Stimulated activated naive CD8-positive, alpha-beta T cell treated with anti-CD3 and anti-CD28 coated beads, Interleukin-15, amount 100 ng/mL, for 72 hours (primary cell): ENCODE measurements around the gene MMS22L.

Experiments
- ATAC-seq: fragments of 150-1000 bp; cut with Tn5 transposase; 2 replicates; pipeline ENCODE4 v1.10.0; 2021; ENCODE audit warnings: mild to moderate bottlenecking, moderate library complexity
- DNase-seq, 2 donors: peaks; one replicate each; pipeline ENCODE4 v3.0.0; 2021 to 2022
- H3K27ac Mint-ChIP-seq, 2 donors: one replicate each; pipeline ENCODE4 v1.8.0; 2022; ENCODE audit warnings: mild to moderate bottlenecking in 2 of 2, mixed read lengths in 2 of 2, moderate library complexity in 2 of 2
- H3K27me3 Mint-ChIP-seq: one replicate; pipeline ENCODE4 v1.8.0; 2022; ENCODE audit warnings: mixed read lengths
- H3K4me1 Mint-ChIP-seq: one replicate; pipeline ENCODE4 v1.8.0; 2022; ENCODE audit warnings: mild to moderate bottlenecking, mixed read lengths
- H3K4me3 Mint-ChIP-seq, 2 donors: one replicate each; pipeline ENCODE4 v1.8.0; 2022; ENCODE audit warnings: mild to moderate bottlenecking in 2 of 2, mixed read lengths in 2 of 2, moderate library complexity in 1 of 2
- H3K9me3 Mint-ChIP-seq, 2 donors: one replicate each; pipeline ENCODE4 v1.8.0; 2022; ENCODE audit warnings: mixed read lengths in 2 of 2

Gene MMS22L

GRCh38 chr6:97282726-97283617 is at the start of gene MMS22L:
MMS22L (minus strand) TSS chr6:97283216; CDS start chr6:97282477, 739 bp downstream.
- peaks cover 6% of the 10 kb centered on the region for H3K4me1 Mint-ChIP-seq
- peak; percentile 88 to 94 for DNase-seq
- ATAC-seq, result peak; percentile 95
- H3K4me3 Mint-ChIP-seq, result peak within 1 kb of the TSS; percentile 92 to 98
- no peaks in the 10 kb centered on the region for H3K9me3 Mint-ChIP-seq
- H3K27ac Mint-ChIP-seq, result peak within 1 kb of the TSS; percentile 93 to 95
- no peaks in the 10 kb centered on the region for H3K27me3 Mint-ChIP-seq

GRCh38 chr6:97322811-97323210 is 39.8 kb upstream of the MMS22L start:
- no peak overlapping the region for H3K27ac Mint-ChIP-seq
- no peaks in the 10 kb centered on the region for H3K4me1 Mint-ChIP-seq
- H3K4me3 Mint-ChIP-seq, result no peak overlapping the region
- H3K27me3 Mint-ChIP-seq, result no peaks in the 10 kb centered on the region
- ATAC-seq (no peak), DNase-seq (no peak)
- no peaks in the 10 kb centered on the region for H3K9me3 Mint-ChIP-seq

GRCh38 chr6:97322226-97322625 is 39.2 kb upstream of the MMS22L start:
- no peak overlapping the region for H3K4me3 Mint-ChIP-seq
- no peak overlapping the region for H3K27ac Mint-ChIP-seq
- no peaks in the 10 kb centered on the region for H3K27me3 Mint-ChIP-seq
- ATAC-seq (no peak), DNase-seq (no peak)
- no peaks in the 10 kb centered on the region for H3K4me1 Mint-ChIP-seq
- no peaks in the 10 kb centered on the region for H3K9me3 Mint-ChIP-seq

GRCh38 chr6:97316978-97317377 is 34.0 kb upstream of the MMS22L start:
- DNase-seq (no peak), ATAC-seq (no peak)
- H3K27me3 Mint-ChIP-seq, result no peaks in the 10 kb centered on the region
- no peaks in the 10 kb centered on the region for H3K4me1 Mint-ChIP-seq
- H3K9me3 Mint-ChIP-seq, result no peaks in the 10 kb centered on the region
- H3K4me3 Mint-ChIP-seq, result no peak overlapping the region
- no peak overlapping the region for H3K27ac Mint-ChIP-seq

- H3K4me1 Mint-ChIP-seq, result no peaks in the 10 kb centered on the region
- no peak overlapping the region for H3K4me3 Mint-ChIP-seq
- no peaks in the 10 kb centered on the region for H3K27me3 Mint-ChIP-seq
- no peaks in the 10 kb centered on the region for H3K9me3 Mint-ChIP-seq
- H3K27ac Mint-ChIP-seq, result no peak overlapping the region
- ATAC-seq (no peak), DNase-seq (no peak)
These were observed 29.2 kb upstream of the MMS22L start for GRCh38 chr6:97312241-97312640.

GRCh38 chr6:97306544-97307320 is 23.7 kb upstream of the MMS22L start:
- H3K4me3 Mint-ChIP-seq, result no peak overlapping the region
- H3K4me1 Mint-ChIP-seq, result no peaks in the 10 kb centered on the region
- no peak for ATAC-seq
- DNase-seq, result no peak
- H3K27ac Mint-ChIP-seq, result no peak overlapping the region
- peaks cover 10% of the 10 kb centered on the region for H3K27me3 Mint-ChIP-seq
- no peaks in the 10 kb centered on the region for H3K9me3 Mint-ChIP-seq

- Mint-ChIP-seq H3K4me1 (no peaks in the 10 kb centered on the region), H3K27ac (no peak overlapping the region), H3K27me3 (peaks cover 10% of the 10 kb centered on the region), H3K9me3 (no peaks in the 10 kb centered on the region), H3K4me3 (no peak overlapping the region)
- DNase-seq (no peak), ATAC-seq (no peak)
These were observed 22.5 kb upstream of the MMS22L start for GRCh38 chr6:97305414-97306066.

GRCh38 chr6:97304701-97305100 is 21.7 kb upstream of the MMS22L start:
- DNase-seq (no peak), ATAC-seq (no peak)
- H3K4me3 Mint-ChIP-seq, result no peak overlapping the region
- no peak overlapping the region for H3K27ac Mint-ChIP-seq
- H3K9me3 Mint-ChIP-seq, result no peaks in the 10 kb centered on the region
- peaks cover 13% of the 10 kb centered on the region for H3K27me3 Mint-ChIP-seq
- no peaks in the 10 kb centered on the region for H3K4me1 Mint-ChIP-seq

GRCh38 chr6:97294451-97294850 is 11.4 kb upstream of the MMS22L start:
- no peak for DNase-seq
- peaks cover 6 to 10% of the 10 kb centered on the region in 2 donors for H3K9me3 Mint-ChIP-seq

GRCh38 chr6:97293198-97293696 is 10.2 kb upstream of the MMS22L start:
- Mint-ChIP-seq H3K9me3 (peaks cover 6 to 10% of the 10 kb centered on the region in 2 donors), H3K4me1 (peaks cover 6% of the 10 kb centered on the region), H3K4me3 (no peak overlapping the region), H3K27ac (no peak overlapping the region), H3K27me3 (peaks cover 28% of the 10 kb centered on the region)
- no peak for ATAC-seq
- DNase-seq, result no peak

More at GRCh38 chr6:97294451-97294850, 11.4 kb upstream of the MMS22L start:
- Mint-ChIP-seq H3K4me1 (peaks cover 6% of the 10 kb centered on the region), H3K27me3 (peaks cover 40% of the 10 kb centered on the region), H3K4me3 (no peak overlapping the region), H3K27ac (no peak overlapping the region)
- ATAC-seq, result no peak

GRCh38 chr6:97292671-97293070 is 9.7 kb upstream of the MMS22L start:
- Mint-ChIP-seq H3K27me3 (peaks cover 28% of the 10 kb centered on the region), H3K4me1 (peaks cover 6% of the 10 kb centered on the region), H3K27ac (no peak overlapping the region), H3K9me3 (peaks cover 3 to 8% of the 10 kb centered on the region in 2 donors), H3K4me3 (no peak overlapping the region)
- no peak for ATAC-seq
- DNase-seq, result no peak

GRCh38 chr6:97291896-97292295 is 8.9 kb upstream of the MMS22L start:
- ATAC-seq, result no peak
- H3K9me3 Mint-ChIP-seq, result peaks cover 0 to 4% of the 10 kb centered on the region in 2 donors
- no peak for DNase-seq
- no peak overlapping the region for H3K4me3 Mint-ChIP-seq
- H3K27ac Mint-ChIP-seq, result no peak overlapping the region
- peaks cover 6% of the 10 kb centered on the region for H3K4me1 Mint-ChIP-seq
- H3K27me3 Mint-ChIP-seq, result peaks cover 28% of the 10 kb centered on the region

GRCh38 chr6:97289332-97289731 is 6.3 kb upstream of the MMS22L start:
- no peak for ATAC-seq
- DNase-seq, result no peak
- H3K27me3 Mint-ChIP-seq, result peaks cover 21% of the 10 kb centered on the region
- no peaks in the 10 kb centered on the region for H3K9me3 Mint-ChIP-seq
- no peak overlapping the region for H3K4me3 Mint-ChIP-seq
- H3K4me1 Mint-ChIP-seq, result peaks cover 2% of the 10 kb centered on the region
- H3K27ac Mint-ChIP-seq, result no peak overlapping the region

- ATAC-seq, result no peak
- DNase-seq, result no peak
- H3K4me1 Mint-ChIP-seq, result no peaks in the 10 kb centered on the region
- H3K27ac Mint-ChIP-seq, result no peak overlapping the region
- no peak overlapping the region for H3K4me3 Mint-ChIP-seq
- peaks cover 12% of the 10 kb centered on the region for H3K27me3 Mint-ChIP-seq
- no peaks in the 10 kb centered on the region for H3K9me3 Mint-ChIP-seq
These were observed 5.2 kb upstream of the MMS22L start for GRCh38 chr6:97288188-97288587.

GRCh38 chr6:97282238-97282725 is 734 bp downstream of the MMS22L start:
- ATAC-seq (no peak), DNase-seq (no peak)
- H3K4me3 Mint-ChIP-seq, result peak overlapping the region; percentile 92 to 98
- no peaks in the 10 kb centered on the region for H3K27me3 Mint-ChIP-seq
- H3K27ac Mint-ChIP-seq, result peak overlapping the region; percentile 89 to 95
- H3K4me1 Mint-ChIP-seq, result peaks cover 11% of the 10 kb centered on the region
- H3K9me3 Mint-ChIP-seq, result no peaks in the 10 kb centered on the region
